Measurements from ENCODE around the gene ARL17B.
"Not testable (repeated sequence)": the region's sequence is repeated elsewhere in the genome, so short reads cannot be mapped to it uniquely, and the experiment has no call there.

DNA sequence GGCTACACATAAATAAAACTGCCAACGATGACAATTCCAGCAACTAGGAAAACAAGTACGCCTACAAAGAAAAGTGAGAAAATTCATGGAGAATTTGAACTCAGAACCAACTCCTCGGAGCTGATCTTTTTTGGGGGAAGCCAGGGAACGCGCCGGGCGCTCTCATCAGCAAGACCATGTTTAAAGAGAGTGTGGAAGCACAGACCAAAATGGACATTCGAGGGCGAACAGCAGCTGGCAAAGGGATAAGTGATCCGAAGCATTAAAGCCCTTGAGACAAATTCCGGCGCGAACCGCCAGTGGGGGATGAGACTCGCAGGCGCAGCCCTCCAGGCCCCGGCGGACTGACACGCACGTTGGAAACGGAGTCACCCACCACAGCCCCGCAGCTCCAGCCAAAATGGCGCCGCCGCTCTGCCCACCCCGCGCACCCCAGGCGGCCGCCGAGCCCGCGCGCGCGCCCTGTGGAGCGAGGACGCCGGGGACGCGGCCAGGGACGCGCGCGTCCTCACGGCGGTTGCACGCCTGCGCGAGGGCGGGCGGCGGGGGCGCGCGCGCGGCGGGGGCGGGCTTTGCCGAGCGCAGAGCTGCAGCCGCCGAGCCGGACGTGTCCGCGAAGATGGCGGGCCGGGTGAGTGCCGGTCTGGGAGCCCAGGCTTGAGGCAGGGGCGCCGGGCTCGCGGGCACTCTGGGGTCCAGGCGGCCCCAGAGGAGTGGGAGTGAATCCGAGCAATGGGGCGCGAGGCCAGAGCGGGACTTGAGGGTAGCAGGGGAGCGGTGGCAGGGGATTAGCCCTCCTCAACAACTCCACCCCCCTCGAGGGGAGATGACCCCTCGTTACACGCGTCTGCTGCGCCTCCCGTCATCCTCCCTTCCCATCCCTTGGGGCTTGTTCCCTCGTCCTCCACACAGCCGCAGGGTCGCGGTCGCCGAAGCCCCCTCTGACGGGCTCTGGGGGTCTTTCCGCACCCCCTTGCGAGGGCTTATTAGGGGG, 11.0 kb upstream of the ARL17B start:
- TF ChIP-seq POLR2AphosphoS5 (IDR thresholded peaks at IDR 0.05; ENCODE audit: low read depth, low read length); ATF3 (IDR thresholded peaks at IDR 0.05); SIN3A (IDR thresholded peaks at IDR 0.05; ENCODE audit: low read depth); ZBTB33 (IDR thresholded peaks at IDR 0.05; ENCODE audit: extremely low read depth, insufficient replicate concordance, low read length); POLR2A (IDR thresholded peaks at IDR 0.05; ENCODE audit: borderline replicate concordance, extremely low read depth, insufficient read depth, insufficient read length); EZH2 (IDR thresholded peaks at IDR 0.05); SRF (IDR thresholded peaks at IDR 0.05; ENCODE audit: low read depth); RAD21 (IDR thresholded peaks at IDR 0.05; ENCODE audit: low read depth); REST (IDR thresholded peaks at IDR 0.05; ENCODE audit: low read depth): not testable (repeated sequence)
- TF ChIP-seq, protein P1, sequence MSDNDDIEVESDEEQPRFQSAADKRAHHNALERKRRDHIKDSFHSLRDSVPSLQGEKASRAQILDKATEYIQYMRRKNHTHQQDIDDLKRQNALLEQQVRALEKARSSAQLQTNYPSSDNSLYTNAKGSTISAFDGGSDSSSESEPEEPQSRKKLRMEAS (IDR thresholded peaks at IDR 0.05), result not testable (repeated sequence)
- TF ChIP-seq, protein P2, sequence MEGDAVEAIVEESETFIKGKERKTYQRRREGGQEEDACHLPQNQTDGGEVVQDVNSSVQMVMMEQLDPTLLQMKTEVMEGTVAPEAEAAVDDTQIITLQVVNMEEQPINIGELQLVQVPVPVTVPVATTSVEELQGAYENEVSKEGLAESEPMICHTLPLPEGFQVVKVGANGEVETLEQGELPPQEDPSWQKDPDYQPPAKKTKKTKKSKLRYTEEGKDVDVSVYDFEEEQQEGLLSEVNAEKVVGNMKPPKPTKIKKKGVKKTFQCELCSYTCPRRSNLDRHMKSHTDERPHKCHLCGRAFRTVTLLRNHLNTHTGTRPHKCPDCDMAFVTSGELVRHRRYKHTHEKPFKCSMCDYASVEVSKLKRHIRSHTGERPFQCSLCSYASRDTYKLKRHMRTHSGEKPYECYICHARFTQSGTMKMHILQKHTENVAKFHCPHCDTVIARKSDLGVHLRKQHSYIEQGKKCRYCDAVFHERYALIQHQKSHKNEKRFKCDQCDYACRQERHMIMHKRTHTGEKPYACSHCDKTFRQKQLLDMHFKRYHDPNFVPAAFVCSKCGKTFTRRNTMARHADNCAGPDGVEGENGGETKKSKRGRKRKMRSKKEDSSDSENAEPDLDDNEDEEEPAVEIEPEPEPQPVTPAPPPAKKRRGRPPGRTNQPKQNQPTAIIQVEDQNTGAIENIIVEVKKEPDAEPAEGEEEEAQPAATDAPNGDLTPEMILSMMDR (IDR thresholded peaks at IDR 0.05 in 2 of 3, conservative IDR thresholded peaks at IDR 0.05 in 1 of 3; ENCODE audit: borderline replicate concordance in 1 of 3, insufficient read depth in 1 of 3, low read depth in 2 of 3, low read length in 2 of 3), result not testable (repeated sequence)
